NCI-H82 treated with DMSO at 0.1 percent for 48 hours (cell line): ENCODE measurements around the gene B3GALT5.
"Not testable (repeated sequence)": the region's sequence is repeated elsewhere in the genome, so short reads cannot be mapped to it uniquely, and the experiment has no call there.

Experiments
- DNase-seq: peaks from one replicate; lab custom pipeline; 2025; ENCODE audit not compliant: unreplicated experiment; lab: John Stamatoyannopoulos, UW

B3GALT5 gene, protein sequence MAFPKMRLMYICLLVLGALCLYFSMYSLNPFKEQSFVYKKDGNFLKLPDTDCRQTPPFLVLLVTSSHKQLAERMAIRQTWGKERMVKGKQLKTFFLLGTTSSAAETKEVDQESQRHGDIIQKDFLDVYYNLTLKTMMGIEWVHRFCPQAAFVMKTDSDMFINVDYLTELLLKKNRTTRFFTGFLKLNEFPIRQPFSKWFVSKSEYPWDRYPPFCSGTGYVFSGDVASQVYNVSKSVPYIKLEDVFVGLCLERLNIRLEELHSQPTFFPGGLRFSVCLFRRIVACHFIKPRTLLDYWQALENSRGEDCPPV

DNA sequence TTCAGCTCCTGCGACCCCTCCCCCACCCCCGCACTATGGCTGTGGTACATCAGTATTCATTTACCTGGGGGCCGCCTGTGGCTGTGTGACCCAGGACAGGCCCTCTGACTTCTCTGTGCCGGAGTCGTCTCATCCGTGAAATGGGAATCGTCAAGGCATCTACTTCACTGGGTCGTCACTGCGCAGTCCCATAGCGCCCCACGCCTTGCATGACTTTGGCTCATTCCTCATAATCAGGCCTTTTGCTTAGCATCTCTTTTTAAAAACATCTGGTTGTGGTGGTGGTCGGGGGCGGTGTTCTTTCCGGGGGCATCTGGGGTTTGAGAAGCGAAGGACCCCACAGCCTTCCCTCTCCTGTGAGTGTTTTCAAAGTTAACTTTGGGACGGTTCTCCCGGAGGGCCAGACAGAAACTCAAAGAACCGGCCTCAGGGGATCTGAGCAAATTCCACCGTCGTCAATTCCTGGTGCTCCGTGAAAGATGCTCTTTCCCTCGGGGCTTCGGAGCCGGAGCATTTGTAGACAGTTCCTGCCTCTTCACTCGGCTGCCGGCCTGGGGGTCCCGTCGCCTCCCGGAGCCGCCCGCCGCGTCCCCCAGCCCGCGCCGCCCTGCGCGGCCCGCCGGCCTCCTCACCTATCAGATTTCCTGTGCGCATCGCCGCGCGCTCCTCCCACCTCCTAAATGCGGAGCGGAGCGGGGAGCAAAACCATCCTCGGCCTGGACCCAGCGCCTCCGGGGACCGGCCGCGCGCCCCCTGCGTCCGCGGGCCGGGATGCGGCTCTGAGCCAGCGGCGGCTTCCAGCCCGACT, at the start of gene B3GALT5:
TSS of gene B3GALT5 (plus strand) at position 708 of the 808 bp plus-strand sequence. CDS start 47,620 bp downstream, outside the sequence.
- no peak for DNase-seq

DNA sequence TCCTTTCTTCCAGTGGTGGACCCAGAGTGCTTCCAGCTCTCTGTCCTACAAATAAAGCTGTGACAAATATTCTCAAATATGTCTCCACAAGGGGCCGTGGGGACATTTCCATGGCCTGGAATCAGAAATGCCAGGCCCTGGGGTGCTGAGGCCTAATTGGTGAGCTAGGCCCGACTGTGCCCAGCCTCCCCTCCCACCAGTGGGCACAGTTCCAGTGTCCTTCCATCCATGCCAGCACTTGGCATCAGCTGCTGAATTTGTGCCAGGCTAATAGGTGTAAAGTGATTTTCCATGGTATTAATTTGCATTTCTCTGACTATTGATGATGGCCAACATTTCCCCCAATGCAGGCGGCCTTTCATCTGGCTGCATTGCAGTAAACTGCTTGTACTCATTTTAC, 48.5 kb upstream of the B3GALT5 start:
- DNase-seq, result no peak

DNA sequence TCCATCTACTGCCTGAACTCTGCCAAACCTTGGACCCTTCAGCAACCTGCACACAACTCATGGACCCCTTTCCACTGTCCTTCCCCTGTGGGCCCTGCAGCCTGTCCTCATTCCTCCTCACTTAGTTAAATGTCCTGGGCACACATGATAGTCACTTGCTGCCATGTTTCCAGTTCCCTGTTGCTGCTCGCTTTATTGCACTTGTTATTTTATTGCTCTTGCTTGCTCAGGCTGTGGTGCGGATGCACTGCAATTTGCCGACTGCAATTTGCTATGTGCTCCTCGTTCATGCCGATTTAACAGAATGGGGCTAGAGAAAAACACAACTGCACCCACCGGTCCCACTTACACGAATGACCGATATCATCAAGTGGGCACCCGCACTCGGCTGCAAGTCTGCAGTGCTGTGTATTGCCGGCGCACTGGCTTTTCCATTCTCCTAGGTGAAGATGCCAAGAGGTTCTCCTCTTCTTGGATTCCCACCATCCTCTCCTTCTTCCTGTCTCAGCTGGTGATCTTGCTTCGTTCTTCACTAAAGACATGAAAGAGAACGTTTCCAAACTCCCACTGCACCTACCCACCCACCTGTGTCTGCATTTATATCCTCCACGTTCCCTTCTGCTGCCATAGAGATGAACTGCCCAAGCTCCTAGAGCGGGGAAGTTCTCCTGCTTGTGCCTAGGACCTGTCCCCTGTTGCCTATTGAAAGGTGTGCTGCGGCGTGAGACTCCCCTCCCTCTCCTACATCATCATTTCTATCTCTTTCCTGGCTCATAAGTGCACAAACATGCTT, 45.4 kb upstream of the B3GALT5 start:
- no peak for DNase-seq

DNA sequence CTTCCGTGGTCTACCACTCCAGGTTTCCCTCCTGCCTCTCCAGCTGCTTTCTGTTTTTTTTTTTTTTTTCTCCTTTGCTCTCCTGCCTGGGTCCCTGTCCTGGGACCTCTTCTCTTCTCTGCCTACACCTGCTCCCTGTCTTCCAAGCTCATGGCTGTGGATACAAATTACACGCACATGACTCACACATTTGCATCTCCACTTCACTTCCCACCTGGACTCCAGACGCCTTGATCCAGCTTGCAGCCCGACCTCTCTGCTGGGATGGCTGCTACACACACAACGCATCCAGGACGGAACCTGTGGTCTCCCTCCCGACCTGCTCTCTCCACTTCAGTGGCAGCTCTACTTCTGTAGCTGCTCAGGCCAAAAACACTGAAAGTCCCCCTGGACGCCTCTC, 44.4 kb upstream of the B3GALT5 start:
- no peak for DNase-seq

DNA sequence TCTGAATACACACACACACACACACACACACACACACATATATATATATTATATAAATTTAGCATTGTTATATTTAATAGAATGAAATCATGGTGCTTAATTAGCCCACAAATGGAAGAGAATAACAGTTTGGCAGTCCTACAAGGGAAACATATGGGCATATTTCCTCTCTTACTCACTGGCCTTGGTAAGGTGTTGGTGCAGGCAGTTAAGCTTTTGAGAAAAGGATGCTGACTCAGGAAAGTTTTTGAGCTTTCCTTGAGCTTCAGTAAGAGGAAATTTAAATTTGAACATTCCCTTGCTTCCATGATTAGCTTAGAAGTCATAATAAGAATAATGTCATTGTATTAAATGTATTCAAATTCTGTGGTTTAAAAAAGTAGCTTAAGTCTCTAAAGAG, 37.0 kb upstream of the B3GALT5 start:
- DNase-seq, result no peak

DNA sequence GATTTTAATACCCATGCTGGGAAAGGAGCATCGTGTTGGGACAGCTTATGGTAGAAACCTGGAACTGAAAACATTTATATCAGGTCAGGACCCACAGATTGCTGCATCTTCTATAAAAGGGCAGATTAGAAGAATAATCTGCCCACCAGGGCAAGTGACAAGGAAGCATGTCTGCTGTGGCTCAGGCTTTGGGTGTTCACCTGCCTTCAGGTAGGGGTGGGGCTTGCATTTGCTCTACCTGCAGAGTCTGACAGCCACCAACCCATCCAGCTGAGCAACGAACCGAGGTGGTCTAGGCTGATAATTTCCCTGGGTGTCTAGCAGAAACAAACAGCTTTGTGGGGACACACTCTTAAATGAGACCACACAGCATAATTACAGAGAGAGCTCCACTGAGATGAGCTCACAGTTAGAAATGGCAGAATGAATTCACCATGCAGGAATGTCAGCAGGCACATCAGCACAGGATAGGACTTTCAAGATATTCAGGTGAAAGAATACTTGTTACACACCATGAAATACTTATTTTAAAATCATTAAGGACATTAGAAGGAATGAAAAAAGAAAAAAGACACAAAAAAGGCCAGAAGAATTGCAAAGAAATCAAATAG, 36.1 kb upstream of the B3GALT5 start:
- DNase-seq, result no peak

DNA sequence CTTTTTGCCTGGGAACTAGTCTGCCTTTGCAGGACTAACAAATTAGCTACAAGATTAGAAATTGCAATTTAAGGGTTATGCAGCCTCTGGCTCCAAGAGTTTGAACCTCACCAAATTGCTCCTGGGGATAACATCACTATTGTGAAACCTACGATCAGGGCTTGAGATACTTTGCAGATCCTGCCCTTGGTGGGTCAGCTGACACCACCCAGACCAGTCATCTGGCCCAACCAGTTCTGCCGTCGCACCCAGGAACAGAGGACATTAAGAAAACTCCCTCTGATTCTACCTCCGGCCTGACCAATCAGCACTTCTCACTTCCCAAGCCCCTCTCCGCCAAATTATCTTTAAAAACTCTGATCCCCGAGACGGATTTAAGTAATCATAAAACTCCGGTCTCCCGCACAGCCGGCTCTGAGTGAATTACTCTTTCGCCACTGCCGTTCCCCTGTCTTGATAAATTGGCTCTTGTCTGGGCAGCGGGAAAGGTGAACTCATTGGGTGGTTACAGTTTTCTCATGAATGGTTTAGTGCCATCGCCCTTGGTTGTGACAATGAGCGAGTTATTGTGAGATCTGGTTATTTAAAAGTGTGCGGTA, 32.9 kb upstream of the B3GALT5 start:
- no peak for DNase-seq

DNA sequence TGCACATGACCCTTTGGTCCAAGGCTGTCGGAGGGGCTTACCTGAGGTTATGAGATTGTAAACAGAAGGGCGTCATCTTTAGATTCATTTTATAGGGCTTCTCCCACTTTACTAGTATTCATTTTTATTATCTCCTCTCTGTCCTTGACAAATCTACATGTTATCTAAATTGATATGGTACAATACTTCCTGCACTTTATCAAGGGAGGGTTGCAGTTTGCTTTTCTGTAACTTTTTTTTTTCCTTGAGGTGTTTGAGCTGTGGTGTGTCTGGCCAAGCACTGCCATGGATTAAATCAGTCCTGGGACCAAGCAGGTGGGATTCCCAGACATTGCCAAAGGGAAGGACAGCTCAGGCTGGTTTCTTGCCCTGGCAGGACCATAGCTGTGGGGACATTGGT, 32.0 kb upstream of the B3GALT5 start:
- DNase-seq, result no peak

DNA sequence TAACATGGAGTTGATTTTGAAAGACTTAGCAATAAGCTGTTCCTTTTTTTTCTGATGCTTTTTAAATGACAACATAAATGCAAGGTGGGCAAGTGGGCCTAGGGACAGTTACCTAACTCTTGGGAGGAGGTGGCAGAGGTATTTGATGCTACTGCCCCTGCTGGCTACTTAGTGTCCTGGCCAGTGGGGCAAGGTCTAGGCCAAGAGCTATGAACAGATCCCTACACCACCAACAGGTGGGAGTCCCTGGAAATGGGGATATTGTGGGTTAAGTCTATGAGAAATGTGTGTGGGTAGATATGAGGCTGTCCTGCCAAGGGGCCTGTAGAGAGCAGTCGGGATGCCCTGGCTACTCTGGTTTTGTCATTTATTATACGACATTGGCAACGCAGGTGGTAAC, 31.3 kb upstream of the B3GALT5 start:
- no peak for DNase-seq

DNA sequence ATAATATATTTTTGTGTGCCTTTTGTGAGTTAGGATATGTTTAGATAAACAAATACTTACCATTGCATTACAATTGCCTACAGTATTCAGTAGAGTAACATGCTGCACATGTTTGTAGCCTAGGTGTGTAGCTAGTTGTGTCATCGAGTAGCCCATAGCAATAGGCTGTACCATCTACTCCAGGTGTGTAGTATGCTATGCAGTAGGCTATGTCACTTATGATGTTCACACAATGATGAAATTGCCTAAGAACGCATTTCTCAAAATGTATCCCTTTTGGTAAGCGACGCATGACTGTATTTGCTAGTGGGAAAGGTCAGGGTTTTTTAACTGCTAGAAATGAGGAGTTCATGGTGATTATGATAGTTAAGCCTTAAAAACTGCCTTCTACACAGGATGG, 30.0 kb upstream of the B3GALT5 start:
- DNase-seq, result no peak

DNA sequence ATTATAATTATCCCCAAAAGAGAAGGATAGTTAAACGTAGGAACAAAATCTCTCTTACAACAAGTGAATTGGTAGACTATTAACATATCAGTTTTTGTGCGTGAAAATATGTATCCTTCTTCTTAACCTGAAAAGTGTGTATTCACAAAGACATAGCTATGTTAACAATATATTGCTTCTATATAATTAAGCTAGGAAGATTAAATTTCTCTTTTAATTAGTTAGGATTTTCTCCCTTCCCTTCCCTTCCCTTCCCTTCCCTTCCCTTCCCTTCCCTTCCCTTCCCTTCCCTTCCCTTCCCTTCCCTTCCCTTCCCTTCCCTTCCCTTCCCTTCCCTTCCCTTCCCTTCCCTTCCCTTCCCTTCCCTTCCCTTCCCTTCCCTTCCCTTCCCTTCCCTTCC, 29.2 kb upstream of the B3GALT5 start:
- DNase-seq, result not testable (repeated sequence)

DNA sequence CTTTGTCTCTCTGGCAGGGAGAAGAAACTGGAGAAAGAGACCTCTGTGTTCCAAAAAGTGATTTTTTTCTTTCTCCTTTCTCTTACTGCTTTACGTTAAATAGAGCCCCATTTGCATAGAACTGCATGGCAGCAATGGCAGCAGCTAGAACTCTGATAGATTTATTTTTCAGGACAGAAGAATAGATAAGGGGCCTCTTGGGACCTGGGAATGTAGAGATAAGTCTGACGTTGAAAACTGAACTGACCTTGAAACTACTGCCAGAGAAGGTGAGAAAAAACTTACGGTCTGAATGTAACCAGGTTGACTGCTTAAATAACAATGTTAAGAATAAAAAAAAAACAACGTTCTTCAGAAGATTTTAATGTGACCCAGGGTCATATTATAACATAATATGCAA, 25.4 kb upstream of the B3GALT5 start:
- DNase-seq, result no peak

DNA sequence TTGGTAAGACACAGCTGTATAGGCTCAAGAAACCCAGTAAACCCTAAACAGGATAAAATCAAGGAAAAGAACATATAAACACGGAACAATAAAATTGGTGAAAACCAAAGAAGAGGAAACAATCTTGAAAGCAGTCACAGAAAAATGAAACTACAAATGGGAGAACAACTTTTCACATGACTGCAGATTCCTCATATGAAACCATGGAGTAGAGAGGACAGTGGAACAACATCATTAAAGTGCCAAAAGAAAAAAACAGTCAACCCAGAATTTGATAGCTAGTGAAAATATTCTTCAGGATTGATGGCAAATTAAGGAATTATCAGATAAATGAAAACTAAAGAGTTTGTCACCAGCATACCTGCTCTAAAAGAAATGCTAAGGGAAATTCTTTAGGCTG, 23.9 kb upstream of the B3GALT5 start:
- DNase-seq, result no peak

DNA sequence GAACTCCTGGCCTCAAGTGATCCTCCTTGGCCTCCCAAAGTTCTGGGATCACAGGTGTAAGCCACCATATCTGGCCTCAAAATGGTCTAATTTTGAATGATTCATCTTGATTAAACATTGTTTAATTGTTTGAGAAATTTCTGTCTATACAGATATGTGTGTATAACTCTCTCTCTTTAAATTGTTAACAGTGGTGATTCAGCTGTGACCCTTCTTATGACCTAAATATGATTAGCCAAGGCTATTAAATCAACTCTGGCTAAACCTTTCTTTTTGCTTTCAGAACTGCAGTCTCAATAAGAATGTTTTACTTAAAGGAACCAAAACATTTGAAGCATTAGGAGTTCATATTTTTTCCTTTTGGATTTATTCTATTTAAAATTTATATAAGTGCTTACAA, 19.2 kb upstream of the B3GALT5 start:
- DNase-seq, result no peak

DNA sequence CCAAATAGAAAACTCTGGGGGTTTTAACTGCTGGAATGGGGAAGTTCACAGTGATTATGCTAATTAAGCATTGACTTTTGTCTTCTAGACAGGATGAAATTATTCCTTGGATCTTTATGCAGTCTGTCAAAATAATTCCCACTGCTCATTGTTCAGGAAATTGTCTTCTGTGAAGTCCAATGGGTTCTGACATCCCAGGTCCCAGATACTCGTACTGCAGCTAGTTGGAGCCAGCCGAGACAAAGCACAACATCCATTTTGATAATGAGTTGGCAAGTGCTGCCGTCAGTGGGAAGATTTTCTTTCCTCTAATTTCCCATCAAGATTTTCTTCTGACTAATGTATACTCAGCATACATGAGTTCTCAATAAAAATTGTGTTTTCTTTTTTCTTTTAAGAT, 17.3 kb upstream of the B3GALT5 start:
- DNase-seq, result no peak

DNA sequence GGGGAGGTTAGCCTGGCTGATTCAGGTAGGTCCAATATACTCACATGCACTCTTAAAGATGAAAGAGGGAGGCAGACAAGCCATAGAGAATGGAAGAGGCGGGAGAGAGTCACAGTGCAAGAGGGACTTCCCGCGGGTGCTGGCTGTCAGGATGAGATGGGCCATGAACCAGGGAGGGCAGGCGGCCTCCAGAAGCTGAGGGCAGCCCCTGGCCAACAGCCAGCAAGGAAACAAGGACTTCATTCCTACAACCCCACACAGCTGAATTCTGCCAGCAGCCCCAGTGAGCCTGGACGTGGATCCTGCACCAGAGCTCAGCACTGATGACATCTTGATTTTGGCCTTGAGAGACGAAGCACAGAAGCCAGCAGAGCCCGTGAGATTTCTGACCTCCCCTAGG, 15.1 kb upstream of the B3GALT5 start:
- no peak for DNase-seq

DNA sequence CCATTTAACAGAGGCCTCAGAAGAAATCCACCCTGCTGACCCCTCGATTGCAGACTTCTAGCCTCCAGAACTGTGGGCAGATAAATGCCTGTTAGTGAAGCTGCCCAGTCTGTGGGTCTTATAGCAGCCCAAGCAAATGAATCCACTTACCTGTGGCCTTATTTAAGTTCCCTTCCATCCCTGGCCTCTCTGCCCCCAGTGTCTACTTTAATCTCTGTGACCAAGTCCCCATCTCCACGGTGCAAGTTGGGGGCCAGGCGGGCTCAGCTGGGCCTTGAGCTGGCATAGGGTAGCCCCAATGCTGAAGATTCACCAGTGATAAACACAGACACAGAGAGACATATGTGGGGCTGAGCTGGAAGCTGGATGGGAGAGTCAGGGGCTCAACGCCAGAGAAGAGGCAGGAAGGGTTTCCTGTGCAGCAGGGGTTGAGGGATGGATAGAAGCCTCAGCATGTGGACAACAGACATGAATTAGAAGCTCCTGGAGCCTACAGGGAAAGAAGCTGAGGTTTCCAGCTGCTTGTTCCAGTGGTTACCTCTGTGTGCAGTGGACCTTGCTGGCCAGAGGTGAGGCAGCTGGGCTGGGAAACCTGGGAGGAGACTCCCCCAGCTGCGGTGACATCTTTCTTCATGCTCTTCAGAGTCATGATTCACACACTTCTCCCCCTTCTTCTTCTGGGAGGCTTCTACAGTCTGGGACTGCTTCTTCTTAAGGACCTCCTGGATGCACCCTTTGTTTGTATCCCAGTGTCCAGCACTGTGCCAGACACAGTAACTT, 13.4 kb upstream of the B3GALT5 start:
- DNase-seq, result no peak

DNA sequence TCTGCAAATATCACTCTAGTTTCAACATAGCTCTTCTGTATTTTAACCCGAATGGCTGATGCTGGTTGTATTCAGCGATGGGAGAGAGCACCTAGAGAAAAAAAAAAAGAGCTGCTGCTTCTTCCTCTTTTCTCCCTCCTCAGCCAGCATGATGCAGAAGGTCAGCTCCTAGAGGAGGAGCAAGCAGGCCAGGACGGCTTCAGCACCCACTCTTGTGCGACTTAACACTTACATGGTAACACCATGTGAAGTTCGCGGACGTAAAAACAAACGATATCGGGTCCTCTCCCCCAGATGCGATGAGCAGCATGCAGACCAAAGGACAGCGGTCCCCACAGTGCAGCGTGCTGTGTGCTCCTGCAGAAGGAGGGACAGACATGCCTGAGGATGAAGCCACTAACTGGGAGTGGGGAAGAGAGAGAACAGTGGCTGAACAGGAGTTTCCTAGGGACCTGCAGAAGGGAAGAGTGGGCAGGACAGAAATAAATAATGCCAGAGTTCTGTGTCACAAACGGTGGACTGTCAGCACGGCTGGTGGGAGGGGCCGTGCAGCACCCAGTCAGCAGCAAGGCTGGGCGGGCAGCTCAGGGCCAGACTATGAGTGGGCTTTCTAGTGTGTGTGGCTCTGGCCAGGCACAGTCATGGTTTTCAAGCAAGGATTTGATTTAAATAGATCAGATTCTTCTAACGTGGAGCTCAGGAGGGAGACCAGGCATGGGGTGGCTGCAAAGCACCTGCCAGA, 11.4 kb upstream of the B3GALT5 start:
- DNase-seq, result no peak

DNA sequence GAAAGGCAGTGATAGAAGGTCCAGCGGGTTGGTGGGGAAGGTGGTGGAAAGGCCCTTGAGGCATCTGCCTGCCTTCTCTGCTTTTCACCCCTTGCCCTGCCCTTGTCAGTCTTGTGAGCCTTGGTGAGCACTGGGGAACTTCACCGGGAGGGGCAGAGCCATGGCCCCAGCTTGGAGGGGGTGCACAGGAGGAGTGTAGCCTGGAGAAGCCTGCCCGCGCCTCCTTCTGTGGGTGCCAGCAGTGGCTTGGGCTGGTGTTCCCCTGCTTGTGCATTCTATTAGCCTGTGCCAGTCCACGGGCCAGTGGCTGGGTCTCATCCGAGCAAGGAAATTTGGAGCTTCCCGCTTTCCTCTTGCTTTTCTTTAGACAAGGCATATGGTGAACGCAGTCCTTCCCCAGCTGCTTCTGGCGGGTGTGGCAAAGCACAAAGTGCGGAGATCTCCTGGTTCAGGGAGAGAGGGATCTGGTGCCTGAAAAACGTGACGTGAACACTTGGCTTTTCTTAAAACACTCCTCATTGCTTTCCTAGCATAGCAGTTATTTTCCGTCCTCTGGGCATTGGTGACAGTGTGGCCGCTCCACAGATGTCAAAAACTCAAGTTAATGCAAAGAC, 10.6 kb upstream of the B3GALT5 start:
- no peak for DNase-seq
